GM21526 (cell line): ENCODE results near the gene MFF.

Source experiments
- ATAC-seq: cut with Tn5 transposase; IDR thresholded peaks from one replicate; pipeline ENCODE4 v1.9.1; 2021; ENCODE audit warnings: moderate library complexity; ENCODE audit not compliant: unreplicated experiment, low FRiP score

The MFF gene

DNA sequence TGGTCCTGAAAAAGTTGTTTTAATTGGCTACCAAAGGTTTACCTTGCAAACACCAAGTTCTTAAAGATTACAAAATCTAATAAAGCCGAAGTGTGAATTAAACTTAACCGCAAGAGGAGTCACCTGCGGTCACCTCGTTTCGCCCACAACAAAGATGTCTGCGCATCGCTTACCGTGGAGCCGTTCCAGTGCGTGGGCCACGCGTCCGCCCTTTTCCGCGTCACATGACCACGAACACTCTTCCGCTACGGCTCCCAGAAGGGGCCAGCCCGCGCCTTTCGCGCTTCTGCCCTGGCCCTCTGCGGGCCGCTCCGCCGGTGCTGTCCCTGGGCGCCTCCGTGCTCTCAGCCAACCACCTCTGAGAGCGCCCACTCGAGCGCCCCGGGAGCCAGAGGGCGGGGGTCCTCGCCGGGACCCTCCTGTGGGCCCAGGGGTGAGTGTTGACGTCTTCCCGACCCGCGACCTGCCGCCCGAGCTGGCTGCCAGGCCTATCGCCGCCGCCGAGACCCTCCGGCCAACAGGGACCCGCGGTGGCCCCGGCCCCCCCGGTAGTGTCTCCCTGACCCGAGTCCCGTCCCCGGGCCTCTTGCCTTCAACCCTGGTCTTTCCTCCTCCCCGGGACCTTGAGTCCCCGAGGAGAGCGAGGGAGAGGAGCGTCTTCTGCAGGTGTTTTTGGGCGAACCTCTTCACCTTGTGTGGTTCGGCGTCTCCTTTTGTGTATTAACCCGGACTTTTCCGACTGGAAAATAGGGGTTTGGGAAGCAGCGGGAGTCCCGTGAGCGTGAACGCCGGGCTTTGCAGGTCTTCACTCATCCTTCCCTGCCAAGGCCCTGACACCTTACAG is at the start of gene MFF:
TSS of gene MFF (plus strand) at position 257 of the 844 bp plus-strand sequence. CDS start 5,415 bp downstream, outside the sequence.
- peak; percentile 98 for ATAC-seq

DNA sequence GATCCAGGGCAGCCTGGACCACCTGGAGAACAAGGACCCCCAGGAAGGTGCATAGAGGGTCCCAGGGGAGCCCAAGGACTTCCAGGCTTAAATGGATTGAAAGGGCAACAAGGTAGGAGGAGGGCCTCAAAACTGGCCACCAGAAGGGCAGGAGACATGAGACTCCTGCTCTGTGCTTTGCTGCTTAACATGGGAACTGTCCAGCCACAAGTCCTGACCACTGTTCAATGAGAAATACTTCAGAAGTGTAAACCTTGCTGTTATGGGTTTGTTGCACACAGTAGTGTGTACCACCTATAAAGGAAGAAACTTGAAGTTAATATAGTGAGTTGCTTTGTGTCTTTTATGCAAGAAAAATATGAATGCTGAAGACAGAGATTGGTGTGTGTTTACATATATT is 44.2 kb upstream of the MFF start:
- ATAC-seq, result no peak

GRCh38 chr2:227285741-227286236 is 39.3 kb upstream of the MFF start:
- ATAC-seq, result no peak

DNA sequence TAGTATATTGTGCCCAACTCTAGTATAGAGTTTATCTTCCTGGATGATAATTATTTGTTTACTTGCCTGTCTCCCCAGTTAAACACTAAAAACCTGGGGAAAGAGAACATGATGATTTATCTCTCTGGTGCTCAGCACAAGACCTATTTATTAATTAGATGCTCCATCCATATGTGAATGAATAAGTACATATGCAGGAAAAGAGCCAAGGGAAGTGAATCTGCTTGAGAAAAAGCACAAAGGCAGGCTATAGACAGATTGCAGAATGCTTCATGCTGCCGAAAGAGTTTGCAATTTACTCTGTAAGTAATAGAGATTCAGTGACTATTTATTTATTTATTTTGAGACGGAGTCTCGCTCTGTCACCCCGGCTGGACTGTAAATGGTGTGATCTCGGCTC is 37.3 kb upstream of the MFF start:
- no peak for ATAC-seq

GRCh38 chr2:227292314-227292713 is 32.7 kb upstream of the MFF start:
- no peak for ATAC-seq

DNA sequence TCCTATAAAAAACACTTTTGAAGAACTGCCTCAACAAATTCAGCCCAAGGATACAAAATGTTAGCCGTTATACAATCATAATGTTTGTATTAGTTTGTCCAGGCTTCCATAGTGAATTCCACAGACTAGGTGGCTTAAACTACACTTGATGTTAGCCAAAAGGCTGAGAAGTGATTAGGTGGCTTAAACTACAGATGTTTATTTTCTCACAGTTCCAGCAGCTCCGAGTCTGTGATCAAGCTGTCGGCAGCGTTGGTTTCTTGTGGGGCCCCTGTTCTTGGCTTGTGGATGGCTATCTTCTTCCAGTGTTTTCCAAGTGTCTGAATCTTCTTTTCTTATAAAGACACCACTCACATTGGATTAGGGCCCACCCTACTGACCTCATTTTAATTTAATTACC is 31.5 kb upstream of the MFF start:
- no peak for ATAC-seq

- no peak for ATAC-seq
Measured at GRCh38 chr2:227295806-227296205, 29.2 kb upstream of the MFF start.

DNA sequence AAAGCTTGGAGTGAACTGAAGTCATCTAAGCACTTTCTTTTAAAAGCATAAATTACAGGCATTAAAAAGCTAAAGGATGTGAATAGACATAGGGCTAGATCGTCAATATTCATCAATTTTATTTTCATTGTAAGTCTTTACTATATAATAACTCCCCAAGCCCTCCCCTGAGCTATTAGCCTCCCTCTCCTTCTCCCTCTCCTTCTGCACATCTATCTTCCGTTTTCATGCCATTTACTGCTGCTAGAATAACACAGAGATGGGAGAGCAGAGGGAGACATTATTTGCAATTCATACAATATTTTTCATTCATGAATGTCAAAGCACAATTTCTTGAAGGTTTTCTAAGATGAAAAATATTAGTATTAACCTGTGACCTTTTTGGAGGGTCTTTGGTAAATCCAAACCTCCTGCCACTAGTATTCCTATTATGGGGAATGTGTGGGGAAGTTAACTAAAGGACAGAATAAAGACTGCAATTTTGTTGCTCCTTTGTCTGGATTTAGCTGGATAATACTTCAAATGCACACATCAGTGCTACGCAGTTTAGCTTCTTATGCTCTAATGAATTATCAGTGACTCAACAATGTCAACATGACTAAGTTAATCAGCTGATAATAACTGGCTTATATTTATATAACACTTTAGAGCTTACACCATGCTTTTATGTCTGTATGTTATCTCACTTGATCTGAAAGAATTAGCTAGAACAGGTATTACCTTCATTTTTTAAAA is 28.2 kb upstream of the MFF start:
- ATAC-seq, result no peak

DNA sequence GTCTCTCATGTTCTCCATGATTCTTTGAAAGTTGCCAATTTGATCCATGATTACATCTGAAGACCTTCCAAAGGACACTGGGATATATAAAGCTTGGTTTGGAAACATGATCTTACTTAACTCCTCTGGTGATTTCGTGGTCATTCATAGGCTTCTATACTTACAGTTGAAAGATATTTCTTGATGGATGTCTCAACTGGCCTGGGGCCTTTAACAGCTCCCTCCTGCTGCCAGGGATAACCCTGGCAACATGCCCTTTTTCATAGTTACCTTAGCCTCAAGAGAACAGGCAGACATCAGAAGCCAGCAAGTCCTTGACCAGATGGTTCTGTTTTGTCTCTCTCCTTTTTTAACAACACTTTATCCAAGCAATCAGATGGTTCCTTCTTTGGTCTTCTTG is 23.5 kb upstream of the MFF start:
- ATAC-seq, result no peak

- peak; percentile 92 for ATAC-seq
Measured at GRCh38 chr2:227308784-227309183, 16.3 kb upstream of the MFF start.

DNA sequence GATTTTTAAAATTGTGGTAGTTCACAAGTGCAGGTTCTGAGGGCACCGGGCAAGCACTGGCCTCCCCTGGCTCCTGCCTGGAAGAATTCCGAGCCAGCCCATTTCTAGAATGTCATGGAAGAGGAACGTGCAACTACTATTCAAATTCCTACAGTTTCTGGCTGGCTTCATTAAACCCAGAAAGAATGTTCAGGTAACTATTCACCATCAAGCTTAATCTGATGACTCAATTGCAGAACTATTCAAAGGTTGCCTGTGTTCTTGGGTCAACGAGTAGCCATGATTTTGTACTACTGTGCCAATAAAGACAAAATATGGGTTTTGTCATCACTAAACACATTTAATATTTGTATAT is 14.3 kb upstream of the MFF start:
- ATAC-seq, result no peak

DNA sequence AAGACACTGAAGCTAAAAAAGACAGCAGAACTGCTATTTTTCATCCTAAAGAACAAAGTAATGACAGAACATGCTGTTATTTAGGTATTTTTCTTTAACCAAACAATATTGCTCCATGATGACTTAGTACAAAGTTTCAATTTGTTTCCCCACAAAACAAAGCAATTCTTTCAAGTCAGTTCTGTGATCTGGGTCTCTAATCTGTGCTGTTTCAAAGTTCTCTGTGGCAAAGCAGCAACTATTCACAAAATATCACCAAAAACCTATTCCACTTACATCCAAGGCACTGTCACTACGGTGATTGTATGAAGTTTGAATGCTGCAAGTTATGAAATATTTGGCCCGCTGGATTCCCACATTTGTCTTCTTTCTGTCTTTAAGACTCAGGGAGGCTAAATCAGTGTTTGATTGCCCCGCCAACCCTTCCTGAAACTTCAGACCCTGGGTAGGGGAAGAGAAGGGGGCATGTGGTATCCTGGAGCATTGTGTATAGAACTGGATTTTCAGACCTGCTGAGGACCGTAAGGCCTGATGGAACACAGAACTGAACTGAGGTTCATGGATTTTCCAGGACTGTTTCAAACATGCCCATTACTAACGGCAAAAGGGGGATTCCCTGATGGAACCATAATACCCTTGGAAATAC is 13.1 kb upstream of the MFF start:
- ATAC-seq, result no peak

- no peak for ATAC-seq
Measured at GRCh38 chr2:227312579-227312978, 12.5 kb upstream of the MFF start.

DNA sequence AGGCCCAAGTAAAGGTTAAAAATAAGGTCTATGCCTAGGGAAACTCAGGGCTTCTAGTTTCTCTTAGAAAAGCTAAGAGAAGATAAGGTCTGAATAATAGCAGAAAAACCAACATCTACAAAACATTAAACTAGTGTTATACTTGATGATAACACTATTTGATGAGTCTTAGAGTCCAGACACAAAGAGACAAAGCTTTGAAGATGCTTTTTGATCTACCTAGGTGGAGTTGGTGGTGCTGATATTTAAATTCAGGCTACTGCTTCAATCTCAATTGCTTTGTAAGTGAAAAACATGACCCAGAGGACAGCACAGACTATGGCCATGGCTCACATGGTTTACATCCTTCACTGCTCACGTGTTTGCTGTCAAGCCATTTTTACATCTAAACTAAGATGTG is 11.7 kb upstream of the MFF start:
- ATAC-seq, result no peak

DNA sequence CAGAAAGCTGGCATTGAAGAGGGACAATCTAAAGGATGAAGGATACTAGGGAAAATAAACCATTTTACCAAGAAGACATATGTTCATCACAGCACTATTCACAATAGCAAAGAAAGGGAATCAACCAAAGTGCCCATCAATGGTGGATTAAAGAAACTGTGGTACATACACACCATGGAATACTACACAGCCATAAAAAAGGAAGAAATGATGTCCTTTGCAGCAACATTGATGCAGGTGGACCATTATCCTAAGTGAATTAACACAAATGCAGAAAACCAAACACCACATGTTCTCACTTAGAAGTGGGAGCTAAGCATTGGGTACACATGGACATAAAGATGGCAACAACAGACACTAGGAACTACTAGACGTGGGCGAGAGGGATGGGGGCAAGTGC is 7.2 kb upstream of the MFF start:
- no peak for ATAC-seq

- no peak for ATAC-seq
Measured at GRCh38 chr2:227320305-227321094, 4.6 kb upstream of the MFF start.

- ATAC-seq, result no peak
Measured at GRCh38 chr2:227322530-227323205, 2.4 kb upstream of the MFF start.

DNA sequence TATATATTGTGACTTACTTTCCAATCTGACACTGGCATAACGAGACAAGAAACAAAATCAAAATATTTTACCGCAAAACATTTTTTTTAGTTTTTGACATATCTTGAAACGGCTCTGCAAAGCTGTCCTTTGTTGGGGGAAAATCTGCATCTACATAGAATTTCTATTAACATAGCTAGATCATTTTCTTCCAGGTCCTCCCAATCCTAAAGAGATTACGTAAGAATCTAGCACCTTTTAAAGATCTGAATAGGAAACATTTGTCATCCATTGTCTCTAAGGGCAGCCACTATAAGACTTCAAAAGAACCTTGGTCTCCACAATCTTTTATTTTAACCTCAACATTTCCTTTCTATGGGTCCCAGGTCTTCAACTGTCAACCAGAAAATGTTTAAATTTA is 1.2 kb upstream of the MFF start:
- ATAC-seq, result no peak

- ATAC-seq, result no peak
Measured at GRCh38 chr2:227324642-227324994, 433 bp upstream of the MFF start.

GRCh38 chr2:227325839-227326195 is 766 bp downstream of the MFF start:
- ATAC-seq, result peak; percentile 15
